ENCODE measurements around the gene HRH4. TPM values are rescaled to one million over a fixed set of nuclear protein-coding genes. Genes with fewer than 3 reads are reported as not detected.

The HRH4 gene
- 0.15 TPM in 1 of 2 replicates, not detected in the other for total RNA-seq (2021)
- Bru-seq, nascent RNA, result percentile 41 among the genes with signal in this experiment
- BruChase-seq, experiment 1, labeled RNA remaining after a 2-hour chase, result percentile 40 among the genes with signal in this experiment
- percentile 36 among the genes with signal in this experiment for BruChase-seq, experiment 2, labeled RNA remaining after a 6-hour chase
- long read RNA-seq, result 0 reads

GRCh38 chr18:24460388-24460787 lies at the start of gene HRH4:
Gene HRH4, plus strand, starts transcription at chr18:24460637. Its CDS starts 92 bp downstream, at chr18:24460729.
- Histone ChIP-seq H3K36me3 (ENCODE audit: insufficient read depth, low read length, poor library complexity, severe bottlenecking) (no peaks in the 10 kb centered on the region), H3K4me1 (ENCODE audit: insufficient read depth, low read length, poor library complexity, severe bottlenecking) (no peaks in the 10 kb centered on the region), H3K4me3 (ENCODE audit: low read depth, low read length, poor library complexity, severe bottlenecking) (no peak within 1 kb of the TSS), H3K27ac (ENCODE audit: low read depth, low read length, poor library complexity, severe bottlenecking) (no peak within 1 kb of the TSS), H3K9me3 (ENCODE audit: low read depth, low read length, poor library complexity, severe bottlenecking) (no peaks in the 10 kb centered on the region), H3K27me3 (replicated peaks; ENCODE audit: insufficient read depth, low read depth, low read length, poor library complexity) (no peaks in the 10 kb centered on the region)
- intact Hi-C loops (cut with micrococcal nuclease; ENCODE audit: unreplicated experiment), result no loop called here
- ChIA-PET POLR2A (ENCODE audit: low non-redundant PET) (interaction anchor here (0.6 kb wide), 1 partner anchor 25 kb away, joined by 5 read pairs; no protein-coding TSS in a partner anchor), CTCF (no interaction called here)
- no peak for TF ChIP-seq EZH2 (IDR thresholded peaks at IDR 0.05; ENCODE audit: borderline replicate concordance, low read depth, low read length, poor library complexity, severe bottlenecking)
- no peak for TF ChIP-seq CTCF (conservative IDR thresholded peaks at IDR 0.05; ENCODE audit: low read depth, low read length)
- DNase-seq (ENCODE audit: low spot score), result no peak
- BruUV-seq (replicated peaks), result no TSS peak

- H3K4me1 ChIP-seq (ENCODE audit: insufficient read depth, low read length, poor library complexity, severe bottlenecking), result no peaks in the 10 kb centered on the region
- H3K27me3 ChIP-seq (replicated peaks; ENCODE audit: insufficient read depth, low read depth, low read length, poor library complexity), result no peaks in the 10 kb centered on the region
- H3K9me3 ChIP-seq (ENCODE audit: low read depth, low read length, poor library complexity, severe bottlenecking), result no peaks in the 10 kb centered on the region
- no TSS peak for BruUV-seq (replicated peaks)
- peak; percentile 38; the same call in 1 of the 2 replicates for TF ChIP-seq CTCF (conservative IDR thresholded peaks at IDR 0.05; ENCODE audit: low read depth, low read length)
- no peak for TF ChIP-seq EZH2 (IDR thresholded peaks at IDR 0.05; ENCODE audit: borderline replicate concordance, low read depth, low read length, poor library complexity, severe bottlenecking)
- H3K36me3 ChIP-seq (ENCODE audit: insufficient read depth, low read length, poor library complexity, severe bottlenecking), result no peaks in the 10 kb centered on the region
- POLR2A ChIA-PET (ENCODE audit: low non-redundant PET), result no interaction called here
- CTCF ChIA-PET, result no interaction called here
- no peak overlapping the region for H3K4me3 ChIP-seq (ENCODE audit: low read depth, low read length, poor library complexity, severe bottlenecking)
- no peak overlapping the region for H3K27ac ChIP-seq (ENCODE audit: low read depth, low read length, poor library complexity, severe bottlenecking)
- no peak for DNase-seq (ENCODE audit: low spot score)
- intact Hi-C loops (cut with micrococcal nuclease; ENCODE audit: unreplicated experiment), result no loop called here
Measured at GRCh38 chr18:24413148-24413547, 47.3 kb upstream of the HRH4 start.

- Histone ChIP-seq H3K27ac (ENCODE audit: low read depth, low read length, poor library complexity, severe bottlenecking) (no peak overlapping the region), H3K27me3 (replicated peaks; ENCODE audit: insufficient read depth, low read depth, low read length, poor library complexity) (no peaks in the 10 kb centered on the region), H3K4me1 (ENCODE audit: insufficient read depth, low read length, poor library complexity, severe bottlenecking) (no peaks in the 10 kb centered on the region), H3K4me3 (ENCODE audit: low read depth, low read length, poor library complexity, severe bottlenecking) (no peak overlapping the region), H3K36me3 (ENCODE audit: insufficient read depth, low read length, poor library complexity, severe bottlenecking) (no peaks in the 10 kb centered on the region), H3K9me3 (ENCODE audit: low read depth, low read length, poor library complexity, severe bottlenecking) (no peaks in the 10 kb centered on the region)
- intact Hi-C loops (cut with micrococcal nuclease; ENCODE audit: unreplicated experiment), result no loop called here
- ChIA-PET CTCF (no interaction called here), POLR2A (ENCODE audit: low non-redundant PET) (no interaction called here)
- DNase-seq (ENCODE audit: low spot score), result no peak
- TF ChIP-seq CTCF (conservative IDR thresholded peaks at IDR 0.05; ENCODE audit: low read depth, low read length), result no peak
- no peak for TF ChIP-seq EZH2 (IDR thresholded peaks at IDR 0.05; ENCODE audit: borderline replicate concordance, low read depth, low read length, poor library complexity, severe bottlenecking)
- no TSS peak for BruUV-seq (replicated peaks)
Measured at GRCh38 chr18:24414349-24415003, 46.0 kb upstream of the HRH4 start.

Measured in A673 (cell line).